Retina (tissue), 1 donor: ENCODE measurements around the gene ITGA2.
A peak's percentile ranks its signal among the peaks of the same experiment; 100 is the strongest.

ENCODE experiments used
- DNase-seq: peaks from one replicate; pipeline ENCODE4 v3.0.0-alpha.2; 2016

ITGA2 gene

GRCh38 chr5:53066088-53066487, 76.9 kb downstream of the ITGA2 start:
- DNase-seq, result no peak

DNA sequence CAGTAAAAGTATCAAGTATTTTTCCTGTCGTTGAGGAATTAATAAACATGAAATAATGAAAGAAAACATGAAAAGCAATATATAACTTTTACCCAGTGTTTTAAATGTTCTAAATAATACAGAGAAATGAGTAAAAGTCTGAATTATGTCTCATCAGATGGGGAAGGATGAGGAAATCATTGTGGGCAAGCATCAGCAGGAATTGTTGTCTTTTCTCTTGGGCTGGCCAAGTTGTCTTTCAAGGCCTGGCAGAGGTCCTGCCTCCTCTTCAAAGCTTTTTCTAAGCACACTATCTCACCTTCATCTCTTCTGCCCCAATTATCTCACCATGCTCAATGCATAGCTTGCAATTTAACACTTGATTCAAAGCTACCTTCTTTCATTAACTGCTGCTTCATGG, 78.5 kb downstream of the ITGA2 start:
- no peak for DNase-seq

DNA sequence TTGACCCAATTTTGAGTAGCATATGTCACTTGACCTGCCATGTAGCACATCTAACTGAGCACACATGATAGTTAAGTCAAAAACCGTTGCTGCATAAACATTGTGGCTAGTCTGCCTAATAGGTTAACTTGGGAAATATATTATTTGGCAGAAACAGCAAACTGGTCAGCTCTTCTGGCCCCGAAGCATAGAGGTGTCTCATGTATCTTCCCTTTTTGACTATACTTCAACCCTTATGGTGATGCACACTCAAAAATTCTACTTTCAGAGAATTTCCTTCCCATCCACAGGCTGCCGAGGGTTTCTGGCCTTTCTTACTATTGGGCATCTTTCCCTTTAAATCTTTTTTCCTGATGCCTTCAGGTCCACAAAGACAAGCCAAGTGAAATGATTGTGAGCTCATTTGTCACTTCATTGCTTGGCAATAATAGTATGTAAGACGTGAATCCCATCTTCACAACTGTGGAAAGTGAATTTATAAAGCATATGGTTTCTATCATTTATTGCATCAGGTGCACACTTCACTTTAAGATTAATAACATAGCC, 79.2 kb downstream of the ITGA2 start:
- DNase-seq, result no peak

- DNase-seq, result no peak
Measured at GRCh38 chr5:53069626-53070025, 80.5 kb downstream of the ITGA2 start.

DNA sequence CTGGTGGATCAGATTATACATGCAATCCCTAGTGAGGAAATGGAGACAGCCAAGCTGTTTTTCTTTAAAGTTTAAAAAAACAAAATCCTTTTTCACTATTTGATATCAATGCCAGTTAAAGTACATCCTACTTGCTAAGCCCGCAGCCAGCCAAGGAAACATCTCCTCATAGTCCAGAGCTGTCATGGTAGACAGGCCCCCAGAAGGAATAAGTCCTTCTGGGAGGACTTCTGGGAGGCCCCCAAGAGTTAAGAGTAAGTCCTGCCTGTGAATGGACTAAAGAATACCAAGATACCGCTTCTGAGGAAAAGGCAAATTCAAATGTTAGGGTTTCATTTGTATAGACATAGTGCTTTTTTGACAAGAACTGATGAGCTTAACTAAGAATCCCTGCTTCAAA, 82.1 kb downstream of the ITGA2 start:
- no peak for DNase-seq

- no peak for DNase-seq
Measured at GRCh38 chr5:53071738-53072137, 82.6 kb downstream of the ITGA2 start.

DNA sequence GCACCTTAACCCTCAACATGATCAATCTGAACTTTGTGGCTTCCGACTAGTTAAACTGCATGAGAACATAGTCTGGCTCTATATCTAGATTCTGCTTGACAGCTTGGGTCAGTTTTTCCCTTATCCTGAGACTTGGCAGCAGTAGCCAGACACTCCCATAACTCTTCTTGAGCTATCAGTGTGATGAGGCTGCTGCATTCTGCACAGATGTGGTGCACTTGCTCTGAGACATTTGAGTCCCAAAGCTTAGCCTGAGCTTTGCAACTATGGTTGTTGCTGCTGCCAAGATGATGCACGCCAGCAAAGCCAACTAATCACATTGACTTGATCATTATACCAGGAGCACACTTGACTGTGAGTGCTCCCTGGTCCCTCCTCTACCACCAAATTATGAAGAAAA, 84.2 kb downstream of the ITGA2 start:
- DNase-seq, result no peak

DNA sequence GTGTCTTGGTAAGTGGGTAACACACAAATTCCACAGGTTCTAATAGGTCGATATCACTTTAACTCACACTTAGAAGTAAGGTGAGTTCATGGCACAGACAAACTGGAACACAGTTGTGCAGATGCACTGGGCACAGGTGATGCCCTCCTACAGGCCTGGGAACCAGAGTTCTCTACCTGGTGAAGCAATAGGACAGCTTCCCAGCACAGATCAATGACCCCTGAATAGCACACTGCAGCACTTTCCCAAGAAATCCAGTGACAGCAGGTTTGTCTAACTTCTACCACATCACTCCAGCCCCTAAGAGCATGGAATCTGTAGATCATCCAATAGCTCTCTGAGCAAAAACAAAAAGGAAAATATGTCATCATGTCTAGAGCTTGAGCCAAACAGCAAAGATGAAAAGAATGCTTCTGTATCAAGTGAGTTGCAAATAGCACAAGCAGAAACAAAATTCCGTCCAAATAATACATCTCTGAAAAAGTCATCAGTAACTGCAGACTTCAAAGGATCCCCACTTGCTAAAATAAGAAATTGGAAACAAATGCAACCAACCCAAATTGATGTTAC, 86.9 kb downstream of the ITGA2 start:
- no peak for DNase-seq

- no peak for DNase-seq
Measured at GRCh38 chr5:53080271-53080670, 91.1 kb downstream of the ITGA2 start.

- no peak for DNase-seq
Measured at GRCh38 chr5:53083927-53084326, 94.8 kb downstream of the ITGA2 start.

DNA sequence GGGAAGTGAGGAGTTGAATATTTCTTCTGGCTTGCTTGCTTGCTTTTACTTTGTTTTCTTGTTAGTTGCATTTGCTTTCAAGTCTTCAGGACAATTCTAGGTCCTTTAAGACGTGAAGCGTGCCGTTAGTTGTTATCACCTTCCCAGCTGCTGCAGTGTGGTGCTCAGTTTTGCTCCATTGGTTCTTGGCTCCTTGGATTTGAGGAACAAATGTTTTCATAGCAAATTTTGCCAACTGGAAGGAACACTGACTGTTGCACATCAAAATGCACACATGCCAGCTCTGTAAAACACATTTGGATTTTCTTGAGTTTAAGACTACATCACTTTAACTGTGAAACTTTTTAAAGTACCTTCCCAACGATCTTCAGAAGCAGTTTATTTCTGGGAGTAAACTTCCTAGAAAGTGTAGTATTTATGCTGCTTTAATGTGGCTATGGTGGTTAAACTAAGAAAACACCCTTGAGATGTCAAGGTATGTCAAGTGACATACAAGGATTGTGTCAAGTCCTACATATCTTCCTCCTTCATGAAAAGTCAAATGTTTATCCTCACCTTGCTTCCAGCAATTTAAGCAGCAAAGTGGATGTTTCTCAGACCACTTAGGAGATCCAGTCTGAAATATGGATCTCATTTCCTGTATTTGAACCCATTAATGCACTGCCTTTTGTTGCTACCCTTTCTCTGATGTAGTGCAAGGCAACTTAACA, 95.5 kb downstream of the ITGA2 start:
- DNase-seq, result no peak

GRCh38 chr5:53087171-53087570, 98.0 kb downstream of the ITGA2 start:
- no peak for DNase-seq

GRCh38 chr5:53087621-53088121, 98.5 kb downstream of the ITGA2 start:
- no peak for DNase-seq

DNA sequence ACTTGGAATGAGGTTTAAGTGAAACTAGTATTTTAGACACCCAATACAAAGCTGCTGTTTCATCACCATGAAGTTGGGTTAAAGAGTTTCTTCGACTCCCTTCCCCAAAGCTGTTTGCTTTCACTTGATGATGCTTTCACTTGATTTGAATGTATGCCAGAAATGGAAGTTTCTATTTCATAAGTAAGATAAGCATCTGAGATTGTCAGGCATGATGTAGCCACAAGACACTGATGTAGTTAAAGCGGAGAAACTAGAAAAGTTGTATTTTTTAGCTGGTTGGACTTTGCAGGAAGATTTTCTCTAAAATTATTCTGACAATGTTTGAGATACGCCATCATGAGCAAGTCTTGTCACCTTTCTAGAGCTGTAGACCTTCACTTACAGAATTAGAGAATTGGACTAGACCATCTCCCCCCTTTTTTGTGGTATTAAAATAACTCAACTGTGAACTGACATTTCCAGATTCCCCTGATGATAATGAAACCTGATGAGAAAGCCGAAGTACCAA, 100.4 kb downstream of the ITGA2 start:
- no peak for DNase-seq

DNA sequence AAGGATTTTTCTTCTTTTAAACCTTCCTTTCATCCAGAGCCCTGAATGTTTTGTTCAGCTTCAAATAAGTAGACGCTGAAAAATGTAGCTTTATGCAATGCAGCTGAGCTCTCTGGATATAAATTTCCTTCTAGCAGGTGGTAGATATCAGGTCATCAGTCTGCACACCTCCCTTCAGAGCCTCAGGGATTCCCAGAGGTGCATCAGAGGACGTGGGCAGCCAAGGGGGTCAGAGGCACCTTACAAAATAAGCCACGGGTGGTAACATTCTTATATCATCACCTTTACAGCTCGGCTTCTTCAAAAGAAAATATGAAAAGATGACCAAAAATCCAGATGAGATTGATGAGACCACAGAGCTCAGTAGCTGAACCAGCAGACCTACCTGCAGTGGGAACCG, 101.1 kb downstream of the ITGA2 start:
- DNase-seq, result no peak

- no peak for DNase-seq
Measured at GRCh38 chr5:53091289-53091688, 102.1 kb downstream of the ITGA2 start.

DNA sequence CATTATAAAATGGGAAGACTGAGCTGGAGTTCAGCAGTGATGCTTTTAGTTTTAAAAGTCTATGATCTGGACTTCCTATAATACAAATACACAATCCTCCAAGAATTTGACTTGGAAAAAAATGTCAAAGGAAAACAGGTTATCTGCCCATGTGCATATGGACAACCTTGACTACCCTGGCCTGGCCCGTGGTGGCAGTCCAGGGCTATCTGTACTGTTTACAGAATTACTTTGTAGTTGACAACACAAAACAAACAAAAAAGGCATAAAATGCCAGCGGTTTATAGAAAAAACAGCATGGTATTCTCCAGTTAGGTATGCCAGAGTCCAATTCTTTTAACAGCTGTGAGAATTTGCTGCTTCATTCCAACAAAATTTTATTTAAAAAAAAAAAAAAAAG, 103.1 kb downstream of the ITGA2 start:
- DNase-seq, result no peak

DNA sequence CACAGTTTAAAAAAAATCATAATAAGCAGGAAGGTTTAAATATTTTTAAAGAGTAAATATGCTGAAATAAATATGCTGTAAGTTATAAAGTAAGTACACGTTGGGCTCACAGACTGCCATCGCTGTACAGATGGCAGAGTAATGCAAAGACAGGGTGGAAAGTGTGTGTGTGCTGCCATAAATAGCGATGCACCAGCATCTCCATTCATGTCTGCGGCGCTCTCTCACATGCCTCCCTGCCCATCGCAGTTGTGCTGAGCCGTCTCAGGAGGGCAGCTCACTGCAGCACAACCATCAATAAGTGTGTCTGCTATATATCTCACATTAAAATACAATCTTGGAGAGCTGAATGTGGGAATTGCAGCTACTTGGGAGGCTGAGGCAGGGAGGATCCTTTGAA, 106.1 kb downstream of the ITGA2 start:
- DNase-seq, result no peak

DNA sequence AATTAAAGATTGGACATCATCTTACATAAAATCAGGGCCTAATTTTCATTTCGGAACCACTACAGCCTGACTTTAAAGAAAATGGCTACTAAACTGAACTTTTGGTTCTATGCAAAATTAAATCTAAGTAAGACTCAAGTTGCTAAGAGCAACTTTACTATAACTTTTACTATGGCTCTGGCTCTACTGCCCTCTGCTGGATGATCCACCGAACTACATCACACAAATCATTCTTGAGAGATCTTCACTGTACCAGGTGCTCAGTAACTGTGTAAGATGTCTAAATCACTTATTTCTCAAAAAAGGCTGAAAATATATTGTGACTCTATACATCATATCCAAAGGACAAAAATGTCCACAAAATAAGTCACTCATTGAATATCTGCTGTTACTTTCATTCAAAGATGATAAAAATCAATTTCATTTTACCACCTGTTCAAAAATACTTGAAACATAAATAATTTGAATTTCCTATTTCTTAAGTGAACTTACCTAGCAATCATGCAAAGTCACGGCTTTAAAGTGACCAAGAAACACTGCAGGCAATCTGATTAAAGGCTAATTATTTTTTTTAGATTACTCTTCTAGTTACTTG, 106.9 kb downstream of the ITGA2 start:
- DNase-seq, result peak; percentile 28

GRCh38 chr5:53099546-53099945, 110.4 kb downstream of the ITGA2 start:
- no peak for DNase-seq

- DNase-seq, result no peak
Measured at GRCh38 chr5:53100606-53101005, 111.5 kb downstream of the ITGA2 start.

DNA sequence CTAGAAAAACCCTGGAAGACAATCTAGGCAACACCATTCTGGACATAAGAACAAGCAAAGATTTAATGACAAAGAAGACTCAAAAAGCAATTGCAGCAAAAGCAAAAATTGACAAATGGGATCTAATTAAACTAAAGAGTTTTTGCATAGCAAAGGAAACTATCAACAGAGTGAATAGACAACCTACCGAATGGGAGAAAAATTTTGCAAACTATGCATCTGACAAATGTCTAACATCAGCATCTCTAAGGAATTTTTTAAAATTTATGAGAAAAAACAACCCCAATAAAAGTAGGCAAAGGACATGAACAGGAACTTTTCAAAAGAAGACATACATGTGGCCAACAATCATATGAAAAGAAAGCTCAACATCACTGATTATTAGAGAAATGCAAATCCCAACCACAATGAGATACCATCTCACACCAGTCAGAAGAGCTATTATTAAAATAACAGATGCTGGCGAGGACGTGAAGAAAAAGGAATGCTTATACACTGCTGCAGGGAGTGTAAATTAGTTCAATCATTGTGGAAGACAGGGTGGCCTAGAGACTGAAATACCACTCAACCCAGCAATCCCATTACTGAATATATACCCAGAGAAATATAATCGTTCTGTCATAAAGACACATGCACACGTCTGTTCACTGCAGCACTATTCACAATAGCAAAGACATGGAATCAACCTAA, 116.6 kb downstream of the ITGA2 start:
- no peak for DNase-seq

- DNase-seq, result no peak
Measured at GRCh38 chr5:53109056-53109442, 119.9 kb downstream of the ITGA2 start.
